HepG2 (cell line): ENCODE results near the gene IRF1. TPM values are rescaled to one million over a fixed set of nuclear protein-coding genes. Genes with fewer than 3 reads are reported as not detected.

Experiments
- ATAC-seq: fragments of 200-7000 bp; cut with Tn5 transposase; 3 replicates; pipeline ENCODE4 v1.9.1; 2020; ENCODE audit warnings: mild to moderate bottlenecking, moderate library complexity
- BruUV-seq: library from RNA; stranded (reverse); fragments of 400-500 nt; replicated peaks from 2 replicates; lab custom pipeline; 2021; lab: Mats Ljungman, UMichigan
- CTCF ChIA-PET: fragments of 300-600 bp; formaldehyde crosslinking; extraction: SDS; loops from one replicate; lab custom pipeline; 2021; ENCODE audit warnings: low total read pairs, inconsistent platforms, low intra/inter-chr PET ratio; lab: Yijun Ruan, JAX
- POLR2A ChIA-PET: fragments of 350-600 bp; sonication (Branson Sonifier 250); formaldehyde crosslinking; loops from one replicate; lab custom pipeline; 2020; ENCODE audit warnings: antibody characterized with exemption, inconsistent platforms; lab: Yijun Ruan, JAX
- DNase-seq: peaks from one replicate; pipeline ENCODE4 v3.0.0-alpha.2; 2015; ENCODE audit warnings: low spot score
- FAIRE-seq: peaks from 3 replicates; lab custom pipeline; 2011; peaks lifted over from hg19 to GRCh38; lab: Jason Lieb, UNC
- H2AFZ ChIP-seq: one replicate; pipeline ENCODE4 v1.6.1; 2011; ENCODE audit warnings: low read length, inconsistent platforms
- H3K27ac ChIP-seq: fragments of 300-600 bp; 3 replicates; pipeline ENCODE4 v1.8.0; 2011; ENCODE audit warnings: mixed run types, mild to moderate bottlenecking, mixed read lengths, low read length, inconsistent platforms; ENCODE audit not compliant: insufficient read depth; ENCODE audit errors: extremely low read length
- H3K27me3 ChIP-seq, 2 experiments: fragments of 200-600 bp in 1 of 2; 2 replicates in 1 of 2; 3 replicates in 1 of 2; pipeline versions ENCODE4 v1.6.0 to v1.8.0; 2011; ENCODE audit warnings: low read length in 2 of 2, mild to moderate bottlenecking in 2 of 2, moderate library complexity in 2 of 2, inconsistent platforms in 1 of 2; ENCODE audit not compliant: insufficient read depth in 2 of 2, control insufficient read depth in 1 of 2
- H3K36me3 ChIP-seq, 2 experiments: fragments of 200-600 bp in 1 of 2; replicated peaks in 1 of 2; 2 replicates in 1 of 2; 3 replicates in 1 of 2; pipeline versions ENCODE4 v1.5.1 to v1.8.0; 2011; ENCODE audit warnings: low read length in 2 of 2, inconsistent platforms in 1 of 2; ENCODE audit not compliant: insufficient read depth in 2 of 2, control insufficient read depth in 1 of 2
- H3K4me1 ChIP-seq: 2 replicates; pipeline ENCODE4 v1.5.1; 2012; ENCODE audit warnings: low read length, inconsistent platforms; ENCODE audit not compliant: insufficient read depth
- H3K4me2 ChIP-seq: 2 replicates; pipeline ENCODE4 v1.6.0; 2011; ENCODE audit warnings: low read depth, low read length, inconsistent platforms
- H3K4me3 ChIP-seq, 3 experiments: fragments of 200-600 bp in 1 of 3; sonication (generic), shearing (Covaris generic) in 1 of 3; replicated peaks in 1 of 3; 2 replicates each; pipeline ENCODE4 v1.5.1; 2011 to 2016; ENCODE audit warnings: low read length in 3 of 3, inconsistent platforms in 2 of 3, low read depth in 2 of 3, mild to moderate bottlenecking in 2 of 3, control low read depth in 1 of 3, mixed read lengths in 1 of 3; ENCODE audit not compliant: insufficient read depth in 1 of 3
- H3K79me2 ChIP-seq: one replicate; pipeline ENCODE4 v1.6.1; 2011; ENCODE audit warnings: low read length, inconsistent platforms; ENCODE audit not compliant: insufficient read depth
- H3K9ac ChIP-seq: 2 replicates; pipeline ENCODE4 v1.6.0; 2011; ENCODE audit warnings: mild to moderate bottlenecking, low read depth, low read length, inconsistent platforms; ENCODE audit not compliant: insufficient read depth
- H3K9me3 ChIP-seq: 2 replicates; pipeline ENCODE4 v1.5.1; 2012; ENCODE audit warnings: mild to moderate bottlenecking, low read length
- H4K20me1 ChIP-seq: 2 replicates; pipeline ENCODE4 v1.6.0; 2011; ENCODE audit warnings: inconsistent platforms, mild to moderate bottlenecking, low read length, moderate library complexity; ENCODE audit not compliant: insufficient read depth
- DR1 ChIP-seq: sonication (generic); formaldehyde crosslinking; IDR thresholded peaks from 2 replicates; pipeline ENCODE4 v1.8.0; 2021; ENCODE audit warnings: mild to moderate bottlenecking, missing genetic modification reagents, inconsistent platforms
- MAX ChIP-seq: IDR thresholded peaks from 2 replicates; pipeline ENCODE4 v1.6.1; 2012; ENCODE audit warnings: inconsistent platforms
- MXD4 ChIP-seq: IDR thresholded peaks from 2 replicates; pipeline ENCODE4 v1.6.1; 2016; ENCODE audit warnings: mild to moderate bottlenecking, missing biosample characterization, missing genetic modification reagents
- PAXIP1 ChIP-seq: sonication (generic); formaldehyde crosslinking; conservative IDR thresholded peaks from 2 replicates; pipeline ENCODE4 v1.4.0; 2020; ENCODE audit warnings: mild to moderate bottlenecking, missing genetic modification reagents, moderate library complexity
- PRDM10 ChIP-seq: sonication (generic); formaldehyde crosslinking; IDR thresholded peaks from 2 replicates; pipeline ENCODE4 v1.4.0; 2020; ENCODE audit warnings: low read depth, missing genetic modification reagents
- RFX1 ChIP-seq: fragments of 450-650 bp; IDR thresholded peaks from 2 replicates; pipeline ENCODE4 v1.6.1; 2017
- RFXANK ChIP-seq: IDR thresholded peaks from 2 replicates; pipeline ENCODE4 v1.6.1; 2016
- SOX6 ChIP-seq, 2 experiments: fragments of 450-650 bp in 1 of 2; sonication (generic) in 1 of 2; formaldehyde crosslinking in 1 of 2; IDR thresholded peaks; 2 replicates each; pipeline versions ENCODE4 v1.4.0 to v1.6.1; 2017 to 2020; ENCODE audit warnings: antibody characterized with exemption in 1 of 2, mild to moderate bottlenecking in 1 of 2, missing genetic modification reagents in 1 of 2
- SP5 ChIP-seq: IDR thresholded peaks from 2 replicates; pipeline ENCODE4 v1.6.1; 2016; ENCODE audit warnings: low read depth, borderline replicate concordance
- ZNF501 ChIP-seq: sonication (generic); formaldehyde crosslinking; IDR thresholded peaks from 2 replicates; pipeline ENCODE4 v1.5.1; 2020; ENCODE audit warnings: mild to moderate bottlenecking, moderate library complexity, missing genetic modification reagents
- ZNF609 ChIP-seq: sonication (generic); formaldehyde crosslinking; IDR thresholded peaks from 2 replicates; pipeline ENCODE4 v1.4.0; 2020; ENCODE audit warnings: mild to moderate bottlenecking, missing genetic modification reagents, borderline replicate concordance
- ZNF644 ChIP-seq: IDR thresholded peaks from 2 replicates; pipeline ENCODE4 v1.6.1; 2016; ENCODE audit warnings: low read depth
- WGBS: methylation state at CpG from one replicate; pipeline ENCODE4 v1.1.6; 2017; ENCODE audit warnings: low lambda C conversion rate; 5-methylcytosine and 5-hydroxymethylcytosine counted together
- in situ Hi-C: cut with HindIII; loops from 2 replicates; pipeline ENCODE4 v1.10.0; 2017; ENCODE audit warnings: low pct_unique_long_range_greater_than_20kb; ENCODE audit not compliant: extremely low pct_ligation_motif_present
- intact Hi-C: fragments of 100-400 bp; cut with micrococcal nuclease; formaldehyde crosslinking; loops from one replicate; pipeline ENCODE4 v1.10.0; 2022; ENCODE audit not compliant: unreplicated experiment
- polyA plus RNA-seq, 8 experiments: library from polyadenylated mRNA; depleted of rRNA in 3 of 8; stranded (reverse) in 7 of 8; unstranded in 1 of 8; fragments of >200 nt; fragmentation: Illumina TruSeq in 4 of 8; extraction: Trizol in 4 of 8; gene quantifications; 2 replicates each; pipeline versions ENCODE4 v1.2.1 to v1.2.3, GENCODE V29; 2011 to 2016; ENCODE audit warnings: low read depth in 4 of 8, missing spikeins in 1 of 8, mixed read lengths in 1 of 8; ENCODE audit not compliant: insufficient read depth in 1 of 8
- total RNA-seq, 5 experiments: library from RNA; depleted of rRNA; stranded (reverse); fragments of >200 nt; fragmentation: Illumina TruSeq; extraction: Trizol; gene quantifications; 2 replicates each; pipeline ENCODE4 v1.2.3, GENCODE V29; 2016; ENCODE audit warnings: low read depth in 1 of 5

IRF1 gene
- total and polyA plus RNA-seq, 2 of the 13 experiments (the other 11 are each of a cell fraction or from before 2014, with no cell fraction given): 4.1 to 8.8 TPM

- Histone ChIP-seq H3K27ac (no peak overlapping the region), H4K20me1 (no peaks in the 10 kb centered on the region), H3K79me2 (no peaks in the 10 kb centered on the region), H3K4me1 (peaks cover 11% of the 10 kb centered on the region), H3K9me3 (no peaks in the 10 kb centered on the region), H3K27me3 (peaks cover 0 to 12% of the 10 kb centered on the region in 2 experiments; a peak in 1 of 5 replicates), H3K9ac (no peak overlapping the region), H2AFZ (no peak overlapping the region), H3K4me2 (peak overlapping the region; percentile 35; the same call in 1 of the 2 replicates), H3K4me3 (no peak overlapping the region), H3K36me3 (no peaks in the 10 kb centered on the region)
- DNase-seq (peak; percentile 21), ATAC-seq (peak; percentile 44; the same call in 1 of the 3 replicates), FAIRE-seq (no peak)
- CTCF ChIA-PET: no interaction called here
- WGBS: 4% methylated on average over 4 of the region's 4 CpGs
- in situ Hi-C loops: no loop called here
- intact Hi-C loops: no loop called here
- BruUV-seq: no TSS peak
- POLR2A ChIA-PET: interaction anchor here (1.1 kb wide), 1 partner anchor 17 kb away, joined by 4 read pairs; the partner anchor contains the start of gene RAD50
- TF ChIP-seq MAX: peak; percentile 62; the same call in 1 of the 2 replicates
- no peak for TF ChIP-seq RFXANK (CRISPR knock-in tag)
- TF ChIP-seq RFX1: no peak
- no peak for TF ChIP-seq ZNF501 (CRISPR knock-in tag)
- no peak for TF ChIP-seq MXD4
- TF ChIP-seq DR1 (CRISPR knock-in tag): no peak
- no peak for TF ChIP-seq PRDM10 (CRISPR knock-in tag)
- no peak for TF ChIP-seq SP5 (CRISPR knock-in tag)
- TF ChIP-seq ZNF644 (CRISPR knock-in tag): no peak
- no peak for TF ChIP-seq ZNF609
- TF ChIP-seq SOX6 (IDR thresholded peaks at IDR 0.05): no peak
- no peak for TF ChIP-seq SOX6 (CRISPR knock-in tag; IDR thresholded peaks at IDR 0.05)
- TF ChIP-seq PAXIP1 (CRISPR knock-in tag): peak; percentile 40; the same call in 1 of the 2 replicates
These were observed 49.1 kb upstream of the IRF1 start for GRCh38 chr5:132539716-132540115.
